GM13977 (cell line): Measurements from ENCODE around the gene STK11IP.

Source experiments
- DNase-seq: peaks from one replicate; pipeline ENCODE4 v3.0.0; 2012; ENCODE audit warnings: low spot score
- in situ Hi-C: fragments of 300-500 bp; cut with MboI; formaldehyde crosslinking; loops from one replicate; pipeline ENCODE4 v1.12.0; 2022; ENCODE audit warnings: low sequenced_read_pairs, low pct_unique_long_range_greater_than_20kb, mixed read lengths, inconsistent platforms; ENCODE audit not compliant: unreplicated experiment
- TF ChIP-seq, protein P1 (sequence below): IDR thresholded peaks from 2 replicates; pipeline ENCODE4 v1.5.1; 2012; ENCODE audit warnings: mild to moderate bottlenecking, control low read depth; ENCODE audit not compliant: insufficient read depth; ENCODE audit errors: extremely low read depth, missing control alignments

STK11IP gene

DNA sequence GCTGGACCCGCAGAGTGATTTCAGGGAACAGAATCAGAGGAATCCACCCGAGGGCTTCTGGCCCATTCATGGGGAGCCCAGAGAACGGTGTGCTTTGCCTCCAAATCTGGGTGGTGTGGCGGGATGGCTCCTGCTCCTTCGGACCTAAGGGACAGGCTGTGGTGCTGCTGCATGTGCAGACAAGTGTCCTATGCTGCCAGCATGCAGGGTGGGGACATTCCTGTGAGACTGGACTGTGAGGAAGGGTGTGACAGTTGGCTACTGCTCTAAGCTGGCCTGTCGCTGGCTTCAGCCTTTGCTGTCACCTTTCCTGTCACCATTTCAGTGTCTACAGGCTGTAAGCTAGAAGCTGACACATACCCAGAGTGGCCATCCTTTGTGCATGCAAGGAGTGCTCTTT lies 26.9 kb downstream of the STK11IP start:
- TF ChIP-seq, protein P1, sequence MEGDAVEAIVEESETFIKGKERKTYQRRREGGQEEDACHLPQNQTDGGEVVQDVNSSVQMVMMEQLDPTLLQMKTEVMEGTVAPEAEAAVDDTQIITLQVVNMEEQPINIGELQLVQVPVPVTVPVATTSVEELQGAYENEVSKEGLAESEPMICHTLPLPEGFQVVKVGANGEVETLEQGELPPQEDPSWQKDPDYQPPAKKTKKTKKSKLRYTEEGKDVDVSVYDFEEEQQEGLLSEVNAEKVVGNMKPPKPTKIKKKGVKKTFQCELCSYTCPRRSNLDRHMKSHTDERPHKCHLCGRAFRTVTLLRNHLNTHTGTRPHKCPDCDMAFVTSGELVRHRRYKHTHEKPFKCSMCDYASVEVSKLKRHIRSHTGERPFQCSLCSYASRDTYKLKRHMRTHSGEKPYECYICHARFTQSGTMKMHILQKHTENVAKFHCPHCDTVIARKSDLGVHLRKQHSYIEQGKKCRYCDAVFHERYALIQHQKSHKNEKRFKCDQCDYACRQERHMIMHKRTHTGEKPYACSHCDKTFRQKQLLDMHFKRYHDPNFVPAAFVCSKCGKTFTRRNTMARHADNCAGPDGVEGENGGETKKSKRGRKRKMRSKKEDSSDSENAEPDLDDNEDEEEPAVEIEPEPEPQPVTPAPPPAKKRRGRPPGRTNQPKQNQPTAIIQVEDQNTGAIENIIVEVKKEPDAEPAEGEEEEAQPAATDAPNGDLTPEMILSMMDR: no peak
- in situ Hi-C loops: no loop called here
- no peak for DNase-seq

DNA sequence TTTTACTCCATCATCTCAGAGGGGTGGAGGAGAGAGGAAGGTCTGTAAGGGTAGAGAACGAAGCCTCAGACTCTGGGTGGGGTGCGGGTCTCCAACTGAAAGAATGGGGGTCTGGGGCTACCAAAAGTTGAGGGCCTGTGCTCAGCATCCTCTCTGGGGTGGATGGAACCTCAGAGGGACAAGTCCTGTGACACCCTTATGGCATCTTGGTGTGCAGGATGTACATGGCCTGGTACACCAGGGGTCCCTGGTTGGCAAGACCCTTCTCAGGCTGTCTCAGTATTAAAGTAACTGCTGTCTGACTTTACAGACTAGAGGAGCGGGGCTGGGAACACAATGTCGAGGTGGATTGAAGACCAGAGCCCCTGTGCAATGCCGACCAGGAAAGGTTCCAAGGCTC lies 27.5 kb downstream of the STK11IP start:
- in situ Hi-C loops: no loop called here
- TF ChIP-seq, protein P1: no peak
- DNase-seq: no peak

GRCh38 chr2:219626540-219626939 lies 28.9 kb downstream of the STK11IP start:
- TF ChIP-seq, protein P1: no peak
- no peak for DNase-seq
- in situ Hi-C loops: no loop called here

- TF ChIP-seq, protein P1: no peak
- in situ Hi-C loops: no loop called here
- peak; percentile 73 for DNase-seq
Observed at GRCh38 chr2:219627103-219628100, 29.7 kb downstream of the STK11IP start, which contains the start of gene SLC4A3. SLC4A3 (plus strand) TSS chr2:219627630; CDS start chr2:219627993, 363 bp downstream.

GRCh38 chr2:219628235-219628985 lies 30.8 kb downstream of the STK11IP start:
- no peak for DNase-seq
- TF ChIP-seq, protein P1: no peak
- in situ Hi-C loops: no loop called here
